BLaER1 treated with 17β-estradiol and CSF1 and Interleukin-3, amounts not matched to agents 10 nM and 100 nM (cell line): ENCODE results near the gene MT1X.
"Not testable (repeated sequence)": the region's sequence is repeated elsewhere in the genome, so short reads cannot be mapped to it uniquely, and the experiment has no call there.

Experiments used
- H3K27ac ChIP-seq, 11 experiments: shearing (Covaris generic); formaldehyde crosslinking; 2 replicates each; pipeline ENCODE4 v1.8.1; 2022
- H3K27me3 ChIP-seq, 11 experiments: shearing (Covaris generic); formaldehyde crosslinking; 2 replicates each; pipeline ENCODE4 v1.8.1; 2022
- H3K36me3 ChIP-seq, 11 experiments: shearing (Covaris generic); formaldehyde crosslinking; 2 replicates each; pipeline ENCODE4 v1.8.1; 2022
- H3K4me1 ChIP-seq, 10 experiments: shearing (Covaris generic); formaldehyde crosslinking; 2 replicates each; pipeline ENCODE4 v1.8.1; 2022
- H3K4me2 ChIP-seq, 11 experiments: shearing (Covaris generic); formaldehyde crosslinking; 2 replicates each; pipeline ENCODE4 v1.8.1; 2022
- H3K4me3 ChIP-seq, 10 experiments: shearing (Covaris generic); formaldehyde crosslinking; 2 replicates each; pipeline ENCODE4 v1.8.1; 2022
- H3K9ac ChIP-seq, 11 experiments: shearing (Covaris generic); formaldehyde crosslinking; 2 replicates each; pipeline ENCODE4 v1.8.1; 2022
- H3K9me3 ChIP-seq, 11 experiments: shearing (Covaris generic); formaldehyde crosslinking; replicated peaks in 1 of 11; 2 replicates each; pipeline ENCODE4 v1.8.1; 2022
- H4K20me1 ChIP-seq, 11 experiments: shearing (Covaris generic); formaldehyde crosslinking; 2 replicates each; pipeline ENCODE4 v1.8.1; 2022
- Cebpa-rat ChIP-seq, 11 experiments: shearing (Covaris generic); IDR thresholded peaks; 2 replicates each; pipeline ENCODE4 v1.8.1; 2022

Gene MT1X

GRCh38 chr16:56708525-56709442 lies 26.5 kb downstream of the MT1X start:
- peaks cover 0 to 20% (median 13%) of the 10 kb centered on the region in 10 experiments; a peak in 15 of 20 replicates for H3K4me1 ChIP-seq
- H3K27ac ChIP-seq: no peak overlapping the region
- no peak for TF ChIP-seq Cebpa-rat (IDR thresholded peaks at IDR 0.05)
- H3K36me3 ChIP-seq: no peaks in the 10 kb centered on the region
- no peak overlapping the region for H3K4me3 ChIP-seq
- no peaks in the 10 kb centered on the region for H3K9me3 ChIP-seq
- H3K27me3 ChIP-seq: no peaks in the 10 kb centered on the region
- H3K9ac ChIP-seq: 0 out of 22 replicates have a peak overlapping the region, but pooled peaks of 1 of the 11 experiments have one; percentile 14
- H4K20me1 ChIP-seq: no peaks in the 10 kb centered on the region
- H3K4me2 ChIP-seq: peak overlapping the region in 8 of 11 experiments; percentile 21 to 66 (median 56); a peak in 16 of 22 replicates

GRCh38 chr16:56709443-56710040 lies 27.3 kb downstream of the MT1X start:
- H3K4me1 ChIP-seq: peaks cover 0 to 20% (median 13%) of the 10 kb centered on the region in 10 experiments; a peak in 15 of 20 replicates
- no peaks in the 10 kb centered on the region for H3K27me3 ChIP-seq
- TF ChIP-seq Cebpa-rat (IDR thresholded peaks at IDR 0.05): no peak
- no peaks in the 10 kb centered on the region for H4K20me1 ChIP-seq
- H3K4me3 ChIP-seq: no peak overlapping the region
- no peaks in the 10 kb centered on the region for H3K36me3 ChIP-seq
- no peak overlapping the region for H3K27ac ChIP-seq
- H3K9ac ChIP-seq: no peak overlapping the region
- H3K9me3 ChIP-seq: no peaks in the 10 kb centered on the region
- peak overlapping the region in 6 of 11 experiments; percentile 21 to 66 (median 56); a peak in 6 of 22 replicates for H3K4me2 ChIP-seq

GRCh38 chr16:56710181-56710737 lies 28.0 kb downstream of the MT1X start:
- Histone ChIP-seq H3K9me3 (no peaks in the 10 kb centered on the region), H3K4me3 (no peak overlapping the region), H3K27ac (no peak overlapping the region), H3K36me3 (no peaks in the 10 kb centered on the region), H3K27me3 (no peaks in the 10 kb centered on the region), H3K4me1 (peaks cover 0 to 20% (median 13%) of the 10 kb centered on the region in 10 experiments; a peak in 15 of 20 replicates), H3K9ac (no peak overlapping the region), H3K4me2 (no peak overlapping the region), H4K20me1 (no peaks in the 10 kb centered on the region)
- TF ChIP-seq Cebpa-rat (IDR thresholded peaks at IDR 0.05): no peak

GRCh38 chr16:56711862-56712261 lies 29.6 kb downstream of the MT1X start:
- H4K20me1 ChIP-seq: no peaks in the 10 kb centered on the region
- no peak overlapping the region for H3K27ac ChIP-seq
- no peak overlapping the region for H3K4me2 ChIP-seq
- H3K9ac ChIP-seq: no peak overlapping the region
- H3K27me3 ChIP-seq: no peaks in the 10 kb centered on the region
- no peak overlapping the region for H3K4me3 ChIP-seq
- peaks cover 0 to 22% (median 13%) of the 10 kb centered on the region in 10 experiments; a peak in 15 of 20 replicates for H3K4me1 ChIP-seq
- no peaks in the 10 kb centered on the region for H3K36me3 ChIP-seq
- no peaks in the 10 kb centered on the region for H3K9me3 ChIP-seq
- TF ChIP-seq Cebpa-rat (IDR thresholded peaks at IDR 0.05): no peak

GRCh38 chr16:56713794-56714193 lies 31.5 kb downstream of the MT1X start:
- Histone ChIP-seq H3K27me3 (no peaks in the 10 kb centered on the region), H3K27ac (no peak overlapping the region), H3K4me3 (no peak overlapping the region), H4K20me1 (no peaks in the 10 kb centered on the region), H3K4me2 (no peak overlapping the region), H3K36me3 (no peaks in the 10 kb centered on the region), H3K9ac (no peak overlapping the region), H3K4me1 (peaks cover 0 to 21% (median 10%) of the 10 kb centered on the region in 10 experiments; a peak in 15 of 20 replicates), H3K9me3 (no peaks in the 10 kb centered on the region)
- TF ChIP-seq Cebpa-rat (IDR thresholded peaks at IDR 0.05): no peak

- Histone ChIP-seq H3K9me3 (no peaks in the 10 kb centered on the region), H3K36me3 (no peaks in the 10 kb centered on the region), H3K4me1 (peaks cover 0 to 13% (median 4%) of the 10 kb centered on the region in 10 experiments; a peak in 6 of 20 replicates), H4K20me1 (no peaks in the 10 kb centered on the region), H3K9ac (no peak overlapping the region), H3K27me3 (no peaks in the 10 kb centered on the region), H3K4me2 (no peak overlapping the region), H3K27ac (no peak overlapping the region), H3K4me3 (no peak overlapping the region)
- no peak for TF ChIP-seq Cebpa-rat (IDR thresholded peaks at IDR 0.05)
Observed at GRCh38 chr16:56715126-56715525, 32.9 kb downstream of the MT1X start.

- Histone ChIP-seq H3K4me2 (peak overlapping the region in 1 of 11 experiments; percentile 16; a peak in 1 of 22 replicates), H3K4me1 (peaks cover 0 to 10% (median 3%) of the 10 kb centered on the region in 10 experiments; a peak in 6 of 20 replicates), H3K9ac (no peak overlapping the region), H3K36me3 (no peaks in the 10 kb centered on the region), H3K27me3 (no peaks in the 10 kb centered on the region), H4K20me1 (no peaks in the 10 kb centered on the region), H3K27ac (no peak overlapping the region), H3K9me3 (no peaks in the 10 kb centered on the region), H3K4me3 (no peak overlapping the region)
- no peak for TF ChIP-seq Cebpa-rat (IDR thresholded peaks at IDR 0.05)
Observed at GRCh38 chr16:56716761-56717160, 34.5 kb downstream of the MT1X start.

- not testable (repeated sequence) for H4K20me1 ChIP-seq, H3K27me3 ChIP-seq, H3K9me3 ChIP-seq, H3K36me3 ChIP-seq, H3K27ac ChIP-seq, H3K4me3 ChIP-seq, H3K9ac ChIP-seq
- Histone ChIP-seq H3K4me2 (peak overlapping the region in 5 of 11 experiments; percentile 16 to 35 (median 24); a peak in 6 of 22 replicates), H3K4me1 (peaks cover 0 to 10% (median 3%) of the 10 kb centered on the region in 10 experiments; a peak in 6 of 20 replicates)
Observed at GRCh38 chr16:56717532-56717931, 35.3 kb downstream of the MT1X start.

- Histone ChIP-seq H3K4me2 (no peak overlapping the region), H3K9me3 (no peaks in the 10 kb centered on the region), H3K36me3 (no peaks in the 10 kb centered on the region), H3K4me1 (peaks cover 0 to 7% (median 1%) of the 10 kb centered on the region in 10 experiments; a peak in 6 of 20 replicates), H3K4me3 (no peak overlapping the region), H3K27me3 (no peaks in the 10 kb centered on the region), H3K27ac (no peak overlapping the region), H4K20me1 (no peaks in the 10 kb centered on the region), H3K9ac (no peak overlapping the region)
- TF ChIP-seq Cebpa-rat (IDR thresholded peaks at IDR 0.05): no peak
Observed at GRCh38 chr16:56722200-56722842, 40.1 kb downstream of the MT1X start.
